ENCODE measurements around the gene VAMP3.

Gene VAMP3

GRCh38 chr1:7821282-7821681 is 50.2 kb downstream of the VAMP3 start:
- DNase-seq: no peak

DNA sequence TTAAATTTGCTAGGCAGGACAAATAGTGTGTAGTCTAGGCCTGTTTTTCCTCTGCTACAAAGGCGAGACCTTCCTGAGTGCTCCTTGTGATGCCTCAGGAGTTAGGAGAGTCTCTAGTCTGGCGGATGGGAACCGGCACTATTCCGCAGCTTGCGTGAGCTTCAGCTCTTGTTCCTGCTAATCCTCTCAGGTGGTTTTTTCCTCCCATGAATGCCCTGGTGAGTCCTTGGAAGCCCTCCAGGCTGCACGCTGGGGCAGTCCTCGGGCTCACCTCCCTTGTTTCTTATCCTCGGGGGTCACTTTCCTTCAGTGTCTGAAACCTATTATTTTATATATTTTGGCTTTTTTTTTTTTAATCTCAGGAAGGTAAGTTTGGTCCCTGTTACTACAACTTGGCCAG is 53.6 kb downstream of the VAMP3 start:
- DNase-seq: no peak

DNA sequence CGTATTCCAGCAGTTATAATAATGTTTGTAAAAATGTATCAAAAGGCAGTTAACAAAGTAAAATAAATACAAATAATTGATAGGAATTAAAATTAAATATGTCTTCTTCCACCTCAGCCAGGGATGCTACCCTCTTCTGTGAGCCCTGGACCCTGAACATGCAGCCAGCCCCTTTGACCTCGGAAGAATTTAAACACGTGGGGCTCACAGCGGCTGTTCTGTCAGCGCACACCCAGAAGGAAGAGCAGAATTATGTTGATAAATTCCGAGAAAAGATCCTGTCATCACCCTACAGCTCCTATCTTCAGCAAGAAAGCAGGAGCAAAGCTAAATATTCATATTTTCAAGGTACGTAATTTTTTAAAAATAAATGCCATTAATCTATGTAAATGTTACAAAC is 55.3 kb downstream of the VAMP3 start:
- no peak for DNase-seq

DNA sequence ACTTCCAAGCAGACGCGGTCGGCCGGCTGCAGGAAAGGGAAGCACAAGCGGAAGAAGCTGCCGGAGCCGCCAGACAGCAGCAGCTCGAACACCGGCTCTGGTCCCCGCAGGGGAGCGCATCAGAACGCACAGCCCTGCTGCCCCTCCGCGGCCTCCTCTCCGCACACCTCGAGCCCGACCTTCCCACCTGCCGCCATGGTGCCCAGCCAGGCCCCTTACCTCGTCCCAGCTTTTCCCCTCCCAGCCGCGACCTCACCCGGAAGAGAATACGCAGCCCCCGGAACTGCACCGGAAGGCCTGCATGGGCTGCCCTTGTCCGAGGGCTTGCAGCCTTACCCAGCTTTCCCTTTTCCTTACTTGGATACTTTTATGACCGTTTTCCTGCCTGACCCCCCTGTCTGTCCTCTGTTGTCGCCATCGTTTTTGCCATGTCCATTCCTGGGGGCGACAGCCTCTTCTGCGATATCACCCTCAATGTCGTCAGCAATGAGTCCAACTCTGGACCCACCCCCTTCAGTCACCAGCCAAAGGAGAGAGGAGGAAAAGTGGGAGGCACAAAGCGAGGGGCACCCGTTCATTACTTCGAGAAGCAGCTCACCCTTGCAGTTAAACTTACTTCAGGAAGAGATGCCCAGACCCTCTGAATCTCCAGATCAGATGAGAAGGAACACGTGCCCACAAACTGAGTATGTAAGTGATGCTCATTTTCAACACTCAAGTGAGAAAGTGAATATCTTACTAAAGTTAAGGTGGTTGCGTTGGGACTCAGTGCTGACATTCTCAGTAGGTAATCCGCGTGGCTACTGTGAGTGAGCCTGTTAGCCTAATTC is 56.2 kb downstream of the VAMP3 start:
- DNase-seq: peak; percentile 25 to 42

Measured in activated CD4-positive, alpha-beta T cell treated with anti-CD3 and anti-CD28 coated beads, Interleukin-2, amount 50 U/mL, for 48 hours (primary cell).